ENCODE results near the gene CLIP1.

The CLIP1 gene

DNA sequence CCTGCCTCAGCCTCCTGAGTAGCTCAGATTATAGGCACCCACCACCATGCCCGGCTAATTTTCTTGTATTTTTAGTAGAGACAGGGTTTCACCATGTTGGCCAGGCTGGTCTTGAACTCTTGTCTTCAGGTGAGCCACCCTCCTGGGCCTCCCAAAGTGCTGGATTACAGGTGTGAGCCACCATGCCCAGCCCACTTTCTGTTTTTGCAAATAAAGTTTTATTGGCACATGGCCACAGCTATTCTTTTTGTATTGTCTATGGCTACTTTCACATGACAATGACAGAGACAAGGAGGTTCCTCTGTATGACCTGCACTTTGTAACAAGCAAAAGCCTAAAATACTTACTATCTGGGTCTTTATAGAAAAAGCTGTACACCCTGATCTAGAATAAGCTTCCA is 176.9 kb downstream of the CLIP1 start:
- no peak for DNase-seq (ENCODE audit: low spot score)

DNA sequence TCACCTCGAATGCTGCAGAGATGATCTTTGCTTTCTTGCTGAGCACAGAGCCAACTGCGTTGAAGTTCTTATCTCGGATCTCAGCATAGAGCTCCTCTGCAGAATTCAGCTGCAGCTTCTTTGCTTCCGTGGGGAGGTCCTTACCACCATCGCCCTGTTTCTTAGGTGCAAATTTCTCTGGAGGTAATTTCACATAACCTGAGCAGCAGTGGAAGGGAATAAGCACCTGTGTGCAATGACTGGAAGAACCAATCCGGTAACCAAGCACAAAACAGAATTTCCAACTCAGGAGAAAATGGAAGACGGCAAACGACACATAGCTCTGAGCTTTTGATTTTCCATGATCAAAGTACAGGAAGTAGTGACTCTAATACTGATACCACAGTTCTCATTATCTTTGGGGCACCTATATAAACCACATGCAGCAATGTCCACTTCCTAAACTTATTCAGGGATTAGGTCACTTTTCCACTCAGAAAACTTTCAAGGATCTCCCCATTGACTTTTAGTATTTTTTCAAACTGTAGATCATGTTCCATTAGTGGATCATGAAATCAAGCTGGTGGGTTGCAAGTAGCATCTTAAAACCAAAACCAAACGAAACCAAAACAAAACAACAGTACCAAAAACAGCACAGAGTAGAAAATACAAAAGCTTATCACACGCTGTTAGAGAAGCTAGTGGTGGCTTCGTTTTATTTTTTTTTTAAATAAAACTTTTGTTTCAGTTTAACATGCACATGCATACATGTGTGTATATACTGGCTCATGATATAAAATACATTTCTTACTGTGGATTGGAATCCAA is 177.7 kb downstream of the CLIP1 start:
- no peak for DNase-seq (ENCODE audit: low spot score)

DNA sequence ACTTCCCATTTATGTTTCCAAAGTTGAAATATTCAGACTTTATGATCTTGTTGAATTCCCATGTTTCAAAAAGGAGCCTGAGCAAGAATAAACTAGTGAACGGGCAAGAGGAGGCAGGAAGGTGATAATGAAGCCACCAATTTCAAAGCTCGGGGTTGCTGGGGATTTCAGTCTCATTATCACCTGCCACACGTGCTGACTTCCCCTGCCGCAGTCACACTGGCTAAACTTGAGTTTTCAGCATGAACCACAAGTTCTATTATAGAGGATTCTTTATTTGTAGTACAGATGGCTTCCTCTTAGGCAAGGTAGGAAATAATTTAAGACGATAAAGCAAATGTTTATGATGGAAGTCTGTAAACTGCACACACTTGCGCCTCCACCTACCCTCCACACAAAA is 178.5 kb downstream of the CLIP1 start:
- DNase-seq (ENCODE audit: low spot score) = no peak

DNA sequence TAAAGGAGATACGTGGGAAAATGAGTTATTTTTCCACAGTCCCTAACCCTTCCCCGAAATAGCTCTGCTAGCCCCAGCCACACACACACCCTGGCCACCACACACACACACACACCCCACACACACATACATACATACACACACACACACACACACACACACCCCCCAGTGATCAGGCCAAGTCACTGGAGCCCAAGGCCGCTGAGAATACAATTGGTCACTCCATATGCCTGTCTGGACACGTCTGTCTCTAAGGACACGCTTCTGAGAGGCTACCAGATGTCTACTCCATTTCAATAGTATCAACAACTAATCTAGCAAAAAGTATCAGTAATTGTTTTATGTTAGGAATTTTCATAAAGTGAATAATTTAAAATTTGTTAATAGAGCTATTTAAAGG is 183.6 kb downstream of the CLIP1 start:
- no peak for DNase-seq (ENCODE audit: low spot score)

DNA sequence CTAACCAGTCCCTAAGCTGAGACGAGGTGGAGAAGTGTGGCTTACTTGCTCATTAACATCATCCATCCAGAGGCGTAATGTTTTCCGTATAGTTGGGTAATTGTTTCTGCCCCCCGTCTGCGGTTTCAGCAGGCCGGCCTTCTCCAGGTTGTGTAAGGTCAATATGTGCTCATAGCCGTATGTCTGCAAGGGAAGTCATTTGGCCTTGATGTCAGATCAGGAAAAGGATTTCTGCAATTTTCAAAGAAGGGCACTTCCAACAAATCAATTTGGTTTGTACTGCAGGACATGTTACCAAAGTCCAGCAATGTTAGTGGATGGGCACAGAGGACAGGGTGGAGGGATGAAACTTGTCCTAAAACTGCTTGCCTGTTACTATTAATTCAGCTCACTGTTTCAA is 186.7 kb downstream of the CLIP1 start:
- no peak for DNase-seq (ENCODE audit: low spot score)

DNA sequence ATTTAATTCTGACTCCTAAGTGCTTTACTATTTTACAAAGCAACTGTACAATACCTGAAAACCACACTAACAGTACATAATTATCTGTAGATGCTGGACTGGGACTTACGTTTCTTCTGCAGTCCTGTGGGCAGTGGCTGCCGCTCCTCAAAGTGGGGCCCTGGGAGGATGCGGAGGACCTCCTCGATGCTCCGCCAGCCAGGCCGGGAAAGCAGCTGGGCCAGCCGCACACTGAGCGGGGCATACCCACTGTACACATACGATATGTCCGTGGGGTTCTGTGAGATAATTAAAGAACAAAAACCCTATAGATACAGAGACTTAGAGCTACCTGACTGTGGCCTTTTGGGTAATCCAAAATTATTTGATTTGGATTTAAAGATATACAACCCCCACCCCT is 189.8 kb downstream of the CLIP1 start:
- DNase-seq (ENCODE audit: low spot score) = no peak

DNA sequence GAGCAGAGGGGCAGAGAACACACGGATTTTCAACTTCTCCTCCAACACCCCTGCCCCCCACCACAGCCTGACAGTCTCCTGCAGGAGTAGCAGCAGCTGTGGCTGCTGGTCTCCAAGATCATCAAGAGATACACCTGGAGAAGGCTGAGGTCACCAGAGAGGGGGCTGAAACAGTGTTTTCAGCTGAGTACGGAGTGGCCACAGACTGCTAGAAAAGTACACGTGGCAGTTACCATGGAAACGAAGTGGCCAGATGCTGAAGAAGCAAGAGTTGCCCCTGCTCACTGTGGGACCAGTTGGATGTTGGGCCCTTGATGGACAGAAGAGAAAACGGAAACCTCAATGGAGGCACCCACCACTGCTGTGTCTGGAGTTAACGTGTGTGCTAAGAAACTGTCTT is 191.7 kb downstream of the CLIP1 start:
- no peak for DNase-seq (ENCODE audit: low spot score)

DNA sequence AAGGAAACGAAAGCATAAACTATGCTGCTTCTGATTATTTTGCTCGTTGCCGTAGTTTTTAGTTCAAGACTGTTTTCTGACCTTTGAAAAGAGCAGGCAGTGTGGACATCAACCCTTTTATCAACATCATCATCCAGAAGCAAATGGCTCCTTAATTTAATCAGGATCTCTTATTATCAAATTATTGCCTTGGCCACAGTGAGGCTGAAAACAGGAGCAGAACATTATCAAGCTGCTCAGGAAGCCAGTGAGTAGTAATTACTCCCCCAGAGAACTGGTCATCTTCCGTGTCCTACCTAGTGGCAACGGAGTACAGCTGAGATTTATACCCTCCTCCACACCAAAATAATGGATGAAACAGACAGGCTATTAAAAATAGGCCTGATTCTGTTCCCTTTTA is 194.4 kb downstream of the CLIP1 start:
- no peak for DNase-seq (ENCODE audit: low spot score)

DNA sequence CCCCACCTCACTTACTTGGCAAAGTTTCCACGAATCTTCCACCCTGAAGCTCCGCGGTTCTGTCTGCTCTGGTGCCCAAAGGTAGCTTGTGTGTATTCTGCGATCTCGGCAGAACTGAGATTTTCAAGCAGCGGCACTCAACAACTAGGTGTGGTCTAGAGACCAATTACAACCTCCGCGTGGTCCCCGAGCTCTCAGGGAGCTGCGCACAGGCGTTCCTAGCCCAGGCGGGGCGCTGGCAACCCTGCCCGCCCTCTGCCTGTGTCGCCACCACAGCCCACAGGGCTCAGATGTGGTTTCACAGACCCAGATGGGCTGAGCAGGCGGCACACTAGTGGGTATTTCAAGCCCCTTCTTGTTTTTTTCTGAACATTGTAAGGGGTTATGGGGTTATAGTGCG is 195.1 kb downstream of the CLIP1 start:
- DNase-seq (ENCODE audit: low spot score) = no peak

DNA sequence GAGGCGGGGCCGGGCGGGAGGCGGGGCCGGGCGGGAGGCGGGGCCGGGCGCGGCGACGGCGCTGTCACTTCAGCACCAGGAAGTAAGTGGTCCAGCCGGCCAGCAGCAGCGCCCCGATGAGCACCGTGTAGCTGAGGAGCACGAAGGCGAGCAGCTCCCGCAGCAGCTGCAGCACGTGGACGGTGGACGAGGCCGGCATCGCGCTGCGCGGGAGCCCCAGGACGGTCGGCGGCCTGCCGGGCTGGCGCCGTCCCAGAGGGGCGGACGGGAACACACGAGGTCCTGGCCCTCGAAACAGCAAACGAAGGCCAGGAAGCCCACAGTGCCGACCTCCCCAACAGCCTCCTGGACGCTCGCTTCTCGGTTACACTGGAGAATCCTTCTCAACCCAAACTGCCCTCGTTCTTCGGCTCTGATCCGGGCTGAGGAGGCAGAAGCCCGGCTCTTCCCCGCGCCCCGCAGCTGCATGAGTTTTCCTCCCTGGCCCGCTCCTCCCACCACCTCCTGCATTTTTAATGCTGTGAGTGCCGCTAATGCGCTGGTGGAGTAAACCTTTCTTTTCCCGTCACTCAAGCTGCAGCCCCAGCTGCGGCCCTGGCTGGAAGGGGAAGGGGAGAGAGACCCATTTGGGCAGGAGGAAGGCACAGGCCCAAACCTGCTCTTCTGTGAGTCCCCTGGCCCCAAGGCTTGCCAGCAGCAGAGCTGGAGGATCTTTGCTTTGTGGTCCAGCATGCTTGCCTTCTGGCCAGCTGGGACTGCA is 195.9 kb downstream of the CLIP1 start:
- no peak for DNase-seq (ENCODE audit: low spot score)

DNA sequence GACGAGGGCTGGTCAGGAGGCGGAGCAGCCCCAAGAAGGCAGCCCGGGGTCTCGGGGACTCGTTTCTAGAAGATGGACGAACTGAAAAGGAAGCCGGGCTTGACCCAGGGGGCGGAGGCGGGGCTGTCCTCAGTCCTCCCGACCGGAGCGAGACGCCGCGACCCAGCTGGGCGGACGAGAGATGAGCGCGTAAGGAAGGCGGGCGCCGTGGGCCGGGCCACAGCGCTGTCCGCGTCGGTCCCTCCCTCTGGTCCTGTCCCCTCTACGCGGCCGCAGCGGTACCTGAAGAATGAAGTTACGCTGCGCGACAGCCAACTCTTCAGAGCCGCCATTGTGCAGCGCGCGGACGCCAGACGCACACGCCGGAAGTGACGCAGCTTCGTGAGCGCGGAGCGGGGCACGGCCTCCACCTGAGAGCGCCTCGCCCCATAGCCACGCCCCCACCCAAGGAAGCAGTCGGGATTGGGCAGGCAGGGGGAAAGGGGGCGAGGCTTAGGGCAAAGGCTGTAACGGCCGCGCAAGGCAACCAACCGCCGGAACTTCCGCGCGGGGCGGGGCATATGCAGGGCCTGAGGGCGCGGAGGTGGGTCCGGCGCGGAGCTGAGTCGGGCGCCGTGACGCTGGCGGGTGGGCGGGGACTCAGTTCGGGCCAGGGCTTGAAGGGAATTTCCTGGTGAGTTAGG is 196.6 kb downstream of the CLIP1 start, which contains the start of gene DIABLO:
Gene DIABLO (minus strand): TSS at position 370 of the 683 bp plus-strand sequence. CDS start 38 bp downstream, at position 332.
- peak; percentile 99 for DNase-seq (ENCODE audit: low spot score)
